ENCODE measurements around the gene ZNF385B. TPM values are rescaled to one million over a fixed set of nuclear protein-coding genes. Genes with fewer than 3 reads are reported as not detected.

ZNF385B gene
- polyA plus RNA-seq, 1 of the 3 experiments (the other 2 are of a cell fraction): 0.16 TPM

GRCh38 chr2:179580378-179581146 lies 280.9 kb downstream of the ZNF385B start:
- H3K36me3 ChIP-seq (replicated peaks in 1 of 2; ENCODE audit: control insufficient read depth in 1 of 2, insufficient read depth in 2 of 2, low read length in 1 of 2): no peaks in the 10 kb centered on the region
- no peak overlapping the region for H3K9ac ChIP-seq
- DNase-seq: no peak
- no peak overlapping the region for H3K27ac ChIP-seq (ENCODE audit: low read depth in 2 of 2, low read length in 1 of 2)
- CTCF ChIA-PET: interaction anchor here (0.9 to 1.3 kb wide), 2 partner anchors 37 to 169 kb away, joined by 3 to 4 read pairs; no protein-coding TSS in a partner anchor
- TF ChIP-seq FOSL2 (IDR thresholded peaks at IDR 0.05; ENCODE audit: borderline replicate concordance, low read depth): no peak
- TF ChIP-seq EZH2phosphoT487 (IDR thresholded peaks at IDR 0.05; ENCODE audit: borderline replicate concordance, low read depth): no peak
- TF ChIP-seq REST (IDR thresholded peaks at IDR 0.05; ENCODE audit: low read depth, low read length): no peak
- no peak for TF ChIP-seq MAX (IDR thresholded peaks at IDR 0.05; ENCODE audit: low read depth)
- no peak for TF ChIP-seq GATA2 (CRISPR knock-in tag; IDR thresholded peaks at IDR 0.05)
- no peak for TF ChIP-seq RFX5 (IDR thresholded peaks at IDR 0.05; ENCODE audit: low read length)
- TF ChIP-seq NRF1 (IDR thresholded peaks at IDR 0.05; ENCODE audit: low read depth, low read length): no peak
- TF ChIP-seq RXRA (IDR thresholded peaks at IDR 0.05; ENCODE audit: borderline replicate concordance, low read depth): no peak
- no peak for TF ChIP-seq POLR2AphosphoS5 (IDR thresholded peaks at IDR 0.05; ENCODE audit: low read depth, low read length)
- no peak for TF ChIP-seq SMC3 (IDR thresholded peaks at IDR 0.05; ENCODE audit: low read depth, low read length)
- no peak for TF ChIP-seq EP300 (IDR thresholded peaks at IDR 0.05; ENCODE audit: borderline replicate concordance in 1 of 2, low read depth in 1 of 2, low read length in 1 of 2)
- TF ChIP-seq FOXJ3 (CRISPR knock-in tag; IDR thresholded peaks at IDR 0.05): no peak
- TF ChIP-seq SIN3A (IDR thresholded peaks at IDR 0.05; ENCODE audit: borderline replicate concordance, low read depth, low read length): no peak
- TF ChIP-seq GABPA (IDR thresholded peaks at IDR 0.05; ENCODE audit: low read depth): no peak
- no peak for TF ChIP-seq YY1 (IDR thresholded peaks at IDR 0.05; ENCODE audit: low read depth)
- TF ChIP-seq JUND (IDR thresholded peaks at IDR 0.05): no peak
- H3K9me2 ChIP-seq: no peaks in the 10 kb centered on the region
- H4K20me1 ChIP-seq (ENCODE audit: insufficient read depth): no peaks in the 10 kb centered on the region
- POLR2A ChIA-PET: no interaction called here
- no peak overlapping the region; a peak in 1 of 4 replicates for H3K4me3 ChIP-seq (ENCODE audit: low read depth in 2 of 2, low read length in 1 of 2)
- no peaks in the 10 kb centered on the region for H3K9me3 ChIP-seq
- no peak overlapping the region; the same call in 1 of the 2 replicates for H2AFZ ChIP-seq (ENCODE audit: low read depth)
- 75% methylated on average over 4 of the region's 4 CpGs for WGBS (ENCODE audit: low lambda C conversion rate)
- no peaks in the 10 kb centered on the region for H3K79me2 ChIP-seq (ENCODE audit: insufficient read depth)
- H3K4me1 ChIP-seq (ENCODE audit: control insufficient read depth in 1 of 2, insufficient read depth in 2 of 2, low read depth in 1 of 2, low read length in 1 of 2): no peaks in the 10 kb centered on the region; a peak in 1 of 4 replicates
- H3F3A ChIP-seq (replicated peaks; ENCODE audit: insufficient read depth): peaks cover 5% of the 10 kb centered on the region
- no peaks in the 10 kb centered on the region for H3K27me3 ChIP-seq (ENCODE audit: insufficient read depth)
- no peak overlapping the region for H3K4me2 ChIP-seq
